ENCODE measurements around the gene LIX1.

Gene LIX1

GRCh38 chr5:97125125-97125683 lies 17.2 kb downstream of the LIX1 start:
- TF ChIP-seq, protein P1, sequence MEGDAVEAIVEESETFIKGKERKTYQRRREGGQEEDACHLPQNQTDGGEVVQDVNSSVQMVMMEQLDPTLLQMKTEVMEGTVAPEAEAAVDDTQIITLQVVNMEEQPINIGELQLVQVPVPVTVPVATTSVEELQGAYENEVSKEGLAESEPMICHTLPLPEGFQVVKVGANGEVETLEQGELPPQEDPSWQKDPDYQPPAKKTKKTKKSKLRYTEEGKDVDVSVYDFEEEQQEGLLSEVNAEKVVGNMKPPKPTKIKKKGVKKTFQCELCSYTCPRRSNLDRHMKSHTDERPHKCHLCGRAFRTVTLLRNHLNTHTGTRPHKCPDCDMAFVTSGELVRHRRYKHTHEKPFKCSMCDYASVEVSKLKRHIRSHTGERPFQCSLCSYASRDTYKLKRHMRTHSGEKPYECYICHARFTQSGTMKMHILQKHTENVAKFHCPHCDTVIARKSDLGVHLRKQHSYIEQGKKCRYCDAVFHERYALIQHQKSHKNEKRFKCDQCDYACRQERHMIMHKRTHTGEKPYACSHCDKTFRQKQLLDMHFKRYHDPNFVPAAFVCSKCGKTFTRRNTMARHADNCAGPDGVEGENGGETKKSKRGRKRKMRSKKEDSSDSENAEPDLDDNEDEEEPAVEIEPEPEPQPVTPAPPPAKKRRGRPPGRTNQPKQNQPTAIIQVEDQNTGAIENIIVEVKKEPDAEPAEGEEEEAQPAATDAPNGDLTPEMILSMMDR (IDR thresholded peaks at IDR 0.05; ENCODE audit: extremely low read depth, insufficient read depth, missing control alignments), result no peak
- in situ Hi-C loops (cut with MboI; ENCODE audit: low pct_unique_long_range_greater_than_20kb, low sequenced_read_pairs, unreplicated experiment), result no loop called here
- DNase-seq (ENCODE audit: low spot score), result no peak

DNA sequence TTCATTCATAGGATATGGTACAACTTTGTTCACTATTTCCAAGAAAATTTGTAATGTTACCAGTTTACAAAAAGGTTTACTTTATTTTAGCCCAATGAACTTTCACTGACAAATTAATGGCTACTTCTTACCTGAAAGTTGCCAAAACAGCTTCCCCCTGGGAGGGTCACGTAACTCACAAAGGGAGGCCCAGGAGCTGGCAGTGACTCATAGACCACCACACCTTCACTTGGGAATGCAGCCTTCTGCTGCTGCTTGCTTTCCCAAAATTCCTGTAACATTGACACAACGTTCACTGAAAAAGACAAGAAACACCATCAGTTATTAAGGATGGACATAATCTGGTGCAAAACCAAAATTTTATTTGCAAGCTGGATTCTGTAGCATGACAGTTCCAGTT lies 18.1 kb downstream of the LIX1 start:
- in situ Hi-C loops (cut with MboI; ENCODE audit: low pct_unique_long_range_greater_than_20kb, low sequenced_read_pairs, unreplicated experiment), result no loop called here
- TF ChIP-seq, protein P1 (IDR thresholded peaks at IDR 0.05; ENCODE audit: extremely low read depth, insufficient read depth, missing control alignments), result no peak
- DNase-seq (ENCODE audit: low spot score), result no peak

DNA sequence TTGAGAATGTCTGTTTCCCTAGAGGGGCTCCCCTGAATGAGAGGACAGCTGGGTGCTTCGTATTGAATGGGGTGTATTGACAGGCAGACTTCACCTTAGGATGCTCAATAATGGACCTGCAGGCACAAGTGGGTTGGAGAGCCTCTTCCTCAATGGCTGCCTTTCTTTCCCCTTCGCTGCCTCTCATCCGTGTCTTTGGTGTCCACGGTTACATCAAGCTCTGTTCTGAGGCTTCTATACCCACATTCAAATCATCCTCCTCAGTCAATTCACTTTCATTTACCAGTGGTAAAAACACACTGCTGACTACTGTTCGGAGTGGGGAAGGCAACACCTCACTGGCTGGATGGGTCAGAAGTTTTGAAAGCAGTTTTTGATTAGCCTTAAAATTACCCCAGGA lies 20.6 kb downstream of the LIX1 start:
- TF ChIP-seq, protein P1 (IDR thresholded peaks at IDR 0.05; ENCODE audit: extremely low read depth, insufficient read depth, missing control alignments), result no peak
- in situ Hi-C loops (cut with MboI; ENCODE audit: low pct_unique_long_range_greater_than_20kb, low sequenced_read_pairs, unreplicated experiment), result no loop called here
- DNase-seq (ENCODE audit: low spot score), result no peak

DNA sequence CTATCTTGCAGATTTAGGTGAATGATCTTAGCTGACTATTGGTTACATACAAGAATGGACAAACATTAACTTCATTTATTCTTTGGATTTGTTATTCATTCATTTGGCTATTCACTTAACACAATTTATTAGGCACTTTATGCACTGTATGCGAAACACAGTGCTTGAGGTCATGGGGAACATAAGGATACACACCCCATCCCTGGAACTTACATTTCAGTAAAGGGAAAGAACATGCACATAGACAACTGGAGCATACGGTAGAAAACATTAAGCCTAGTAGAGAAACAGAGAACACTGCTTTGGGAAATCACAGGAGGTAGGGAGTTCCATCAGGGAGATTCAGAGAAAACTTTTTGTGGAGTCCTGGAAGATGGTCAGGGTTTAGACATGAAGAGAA lies 22.2 kb downstream of the LIX1 start:
- no peak for DNase-seq (ENCODE audit: low spot score)
- in situ Hi-C loops (cut with MboI; ENCODE audit: low pct_unique_long_range_greater_than_20kb, low sequenced_read_pairs, unreplicated experiment), result no loop called here
- TF ChIP-seq, protein P1 (IDR thresholded peaks at IDR 0.05; ENCODE audit: extremely low read depth, insufficient read depth, missing control alignments), result no peak

GRCh38 chr5:97119007-97119390 lies 23.4 kb downstream of the LIX1 start:
- TF ChIP-seq, protein P1 (IDR thresholded peaks at IDR 0.05; ENCODE audit: extremely low read depth, insufficient read depth, missing control alignments), result no peak

DNA sequence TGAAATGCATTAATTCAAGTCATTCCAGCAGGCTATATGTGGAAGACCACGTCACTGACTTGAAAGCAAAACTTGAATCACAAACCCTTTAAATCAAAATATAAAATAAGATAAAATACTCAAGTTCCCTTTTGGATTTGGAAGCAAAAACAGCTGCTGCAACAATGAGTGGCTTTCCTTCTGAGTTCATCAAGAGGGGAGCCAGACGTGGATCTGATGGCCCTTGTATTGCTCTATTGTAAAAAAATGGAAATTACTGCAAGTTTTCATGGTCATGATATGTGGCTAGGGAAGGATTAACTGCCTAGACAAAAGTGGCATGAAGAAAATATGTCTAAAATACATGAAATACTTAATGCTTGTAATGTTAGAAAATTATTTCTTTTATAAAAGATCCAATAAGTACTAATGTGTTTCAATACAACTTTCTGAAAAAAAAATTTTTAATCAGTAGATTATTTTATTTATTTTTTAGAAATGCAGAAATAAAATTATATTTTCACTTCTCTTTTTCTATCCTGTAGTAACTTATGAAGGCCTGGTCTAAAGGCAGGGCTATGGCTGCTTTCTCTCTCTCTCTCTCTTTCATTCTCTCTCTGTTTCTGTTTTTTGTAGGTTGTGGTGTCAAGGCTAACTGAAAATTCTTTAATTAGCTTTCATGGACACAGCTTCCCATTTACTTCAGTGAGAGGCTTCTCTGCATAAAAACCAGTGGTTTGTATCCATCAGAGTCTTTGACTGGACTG lies 24.0 kb downstream of the LIX1 start:
- in situ Hi-C loops (cut with MboI; ENCODE audit: low pct_unique_long_range_greater_than_20kb, low sequenced_read_pairs, unreplicated experiment), result no loop called here
- TF ChIP-seq, protein P1 (IDR thresholded peaks at IDR 0.05; ENCODE audit: extremely low read depth, insufficient read depth, missing control alignments), result no peak
- no peak for DNase-seq (ENCODE audit: low spot score)

More at GRCh38 chr5:97119007-97119390, 23.4 kb downstream of the LIX1 start:
- DNase-seq (ENCODE audit: low spot score), result no peak
- in situ Hi-C loops (cut with MboI; ENCODE audit: low pct_unique_long_range_greater_than_20kb, low sequenced_read_pairs, unreplicated experiment), result no loop called here
